NB4 (cell line): ENCODE data around the gene UCHL5.

Source experiments
- DNase-seq: peaks from one replicate; pipeline ENCODE4 v3.0.0; 2010; ENCODE audit warnings: low read depth
- H3K4me3 ChIP-seq: one replicate; pipeline ENCODE4 v1.5.1; 2011; ENCODE audit warnings: mild to moderate bottlenecking, low read depth, low read length, moderate library complexity
- CTCF ChIP-seq: IDR thresholded peaks from one replicate; pipeline ENCODE4 v1.5.1; 2012; ENCODE audit warnings: low read depth, low read length
- MAX ChIP-seq: IDR thresholded peaks from 2 replicates; pipeline ENCODE4 v1.6.1; 2011; ENCODE audit warnings: low read depth, low read length
- MYC ChIP-seq: IDR thresholded peaks from 2 replicates; pipeline ENCODE4 v1.6.1; 2011; ENCODE audit warnings: low read depth, low read length
- POLR2A ChIP-seq: IDR thresholded peaks from 2 replicates; pipeline ENCODE4 v1.6.1; 2011; ENCODE audit warnings: mild to moderate bottlenecking; ENCODE audit not compliant: insufficient read length; ENCODE audit errors: extremely low read depth

UCHL5 gene

GRCh38 chr1:192962901-192963300 is 96.3 kb downstream of the UCHL5 start:
- H3K4me3 ChIP-seq, result no peak overlapping the region
- TF ChIP-seq CTCF, result no peak
- no peak for TF ChIP-seq MYC
- TF ChIP-seq MAX, result no peak
- no peak for TF ChIP-seq POLR2A
- no peak for DNase-seq
